BE2C (cell line): ENCODE data around the gene ALX1.
"Not testable (repeated sequence)": the region's sequence is repeated elsewhere in the genome, so short reads cannot be mapped to it uniquely, and the experiment has no call there.

ENCODE experiments used
- DNase-seq: peaks from one replicate; pipeline ENCODE4 v3.0.0-alpha.2; 2020
- H3K27me3 ChIP-seq: fragments of 250-450 bp; sonication (Bioruptor Pico); 2 replicates; pipeline ENCODE4 v1.5.1; 2020; ENCODE audit warnings: mild to moderate bottlenecking
- H3K36me3 ChIP-seq: fragments of 250-450 bp; sonication (Bioruptor Pico); 2 replicates; pipeline ENCODE4 v1.5.1; 2020; ENCODE audit warnings: mild to moderate bottlenecking
- H3K4me1 ChIP-seq: fragments of 250-450 bp; sonication (Bioruptor Pico); 2 replicates; pipeline ENCODE4 v1.5.1; 2020
- H3K4me3 ChIP-seq: 2 replicates; pipeline ENCODE4 v1.5.1; 2011; ENCODE audit warnings: low read depth, low read length
- H3K9me3 ChIP-seq: fragments of 250-450 bp; sonication (Bioruptor Pico); 2 replicates; pipeline ENCODE4 v1.5.1; 2020
- CTCF ChIP-seq: IDR thresholded peaks from 2 replicates; pipeline ENCODE4 v1.5.1; 2012; ENCODE audit warnings: mild to moderate bottlenecking, low read depth, low read length

Gene ALX1

GRCh38 chr12:85310025-85310424 is 30.0 kb downstream of the ALX1 start:
- Histone ChIP-seq H3K36me3 (no peaks in the 10 kb centered on the region), H3K27me3 (peaks cover 25% of the 10 kb centered on the region), H3K9me3 (no peaks in the 10 kb centered on the region), H3K4me3 (no peak overlapping the region), H3K4me1 (no peaks in the 10 kb centered on the region)
- DNase-seq, result no peak
- no peak for TF ChIP-seq CTCF

GRCh38 chr12:85310456-85311076 is 30.5 kb downstream of the ALX1 start:
- peak; percentile 37 for TF ChIP-seq CTCF
- Histone ChIP-seq H3K36me3 (no peaks in the 10 kb centered on the region), H3K27me3 (peaks cover 22% of the 10 kb centered on the region), H3K4me1 (no peaks in the 10 kb centered on the region), H3K9me3 (no peaks in the 10 kb centered on the region), H3K4me3 (no peak overlapping the region)
- DNase-seq, result no peak

GRCh38 chr12:85317866-85318636 is 38.0 kb downstream of the ALX1 start:
- not testable (repeated sequence) for H3K4me1 ChIP-seq, H3K27me3 ChIP-seq, H3K9me3 ChIP-seq, H3K36me3 ChIP-seq
- DNase-seq, result peak; percentile 64
- H3K4me3 ChIP-seq, result peak overlapping the region; percentile 54

GRCh38 chr12:85322715-85323114 is 42.7 kb downstream of the ALX1 start:
- no peak for TF ChIP-seq CTCF
- H3K4me1 ChIP-seq, result no peaks in the 10 kb centered on the region
- H3K27me3 ChIP-seq, result no peaks in the 10 kb centered on the region; the same call in 1 of the 2 replicates
- no peaks in the 10 kb centered on the region for H3K36me3 ChIP-seq
- H3K4me3 ChIP-seq, result no peak overlapping the region
- DNase-seq, result no peak
- H3K9me3 ChIP-seq, result no peaks in the 10 kb centered on the region

- no peak for DNase-seq
- H3K36me3 ChIP-seq, result no peaks in the 10 kb centered on the region
- no peak for TF ChIP-seq CTCF
- H3K27me3 ChIP-seq, result no peaks in the 10 kb centered on the region; the same call in 1 of the 2 replicates
- H3K4me3 ChIP-seq, result no peak overlapping the region
- no peaks in the 10 kb centered on the region for H3K9me3 ChIP-seq
- H3K4me1 ChIP-seq, result no peaks in the 10 kb centered on the region
These were observed 45.4 kb downstream of the ALX1 start for GRCh38 chr12:85325442-85325841.

GRCh38 chr12:85329913-85330312 is 49.9 kb downstream of the ALX1 start:
- no peak for TF ChIP-seq CTCF
- Histone ChIP-seq H3K4me1 (no peaks in the 10 kb centered on the region), H3K27me3 (peaks cover 23% of the 10 kb centered on the region), H3K36me3 (no peaks in the 10 kb centered on the region), H3K9me3 (no peaks in the 10 kb centered on the region), H3K4me3 (no peak overlapping the region)
- DNase-seq, result no peak
